Trophoblast cell (in vitro differentiated cells and primary cell): ENCODE data around the gene RAF1.

Experiments
- DNase-seq, 2 donors: peaks; one replicate each; pipeline ENCODE4 v3.0.0-alpha.2; 2016
- H2AFZ ChIP-seq: 2 replicates; pipeline ENCODE4 v1.6.1; 2013; ENCODE audit warnings: low read length, moderate library complexity, mild to moderate bottlenecking; ENCODE audit not compliant: insufficient read depth, poor library complexity
- H2AK5ac ChIP-seq: 2 replicates; pipeline ENCODE4 v1.6.1; 2013; ENCODE audit warnings: mild to moderate bottlenecking, low read length
- H2BK120ac ChIP-seq: 2 replicates; pipeline ENCODE4 v1.6.1; 2013; ENCODE audit warnings: low read length, mild to moderate bottlenecking, moderate library complexity; ENCODE audit not compliant: insufficient read depth, poor library complexity
- H2BK12ac ChIP-seq: 2 replicates; pipeline ENCODE4 v1.6.1; 2013; ENCODE audit warnings: mild to moderate bottlenecking, low read length, moderate library complexity
- H2BK5ac ChIP-seq: 2 replicates; pipeline ENCODE4 v1.6.1; 2013; ENCODE audit warnings: low read length, low read depth, moderate library complexity, mild to moderate bottlenecking; ENCODE audit not compliant: poor library complexity
- H3K14ac ChIP-seq: 2 replicates; pipeline ENCODE4 v1.6.1; 2013; ENCODE audit warnings: mild to moderate bottlenecking, low read length
- H3K18ac ChIP-seq: 2 replicates; pipeline ENCODE4 v1.6.1; 2013; ENCODE audit warnings: mild to moderate bottlenecking, low read length
- H3K23ac ChIP-seq: 2 replicates; pipeline ENCODE4 v1.6.1; 2013; ENCODE audit warnings: low read length
- H3K27ac ChIP-seq: 2 replicates; pipeline ENCODE4 v1.5.1; 2013; ENCODE audit warnings: low read depth, mild to moderate bottlenecking, inconsistent platforms, low read length, moderate library complexity
- H3K27me3 ChIP-seq: 2 replicates; pipeline ENCODE4 v1.6.1; 2013; ENCODE audit warnings: inconsistent platforms, mild to moderate bottlenecking, low read length, moderate library complexity; ENCODE audit not compliant: insufficient read depth
- H3K36me3 ChIP-seq, 2 experiments: 1 replicate in 1 of 2; 2 replicates in 1 of 2; pipeline ENCODE4 v1.6.1; 2013; ENCODE audit warnings: low read length in 2 of 2, mild to moderate bottlenecking in 2 of 2, moderate library complexity in 1 of 2; ENCODE audit not compliant: insufficient read depth in 2 of 2, control insufficient read depth in 1 of 2
- H3K4ac ChIP-seq: 2 replicates; pipeline ENCODE4 v1.6.1; 2013; ENCODE audit warnings: low read depth, mild to moderate bottlenecking, low read length, moderate library complexity
- H3K4me1 ChIP-seq, 2 experiments: 1 replicate in 1 of 2; 2 replicates in 1 of 2; pipeline ENCODE4 v1.6.1; 2013; ENCODE audit warnings: low read length in 2 of 2, mild to moderate bottlenecking in 2 of 2, moderate library complexity in 1 of 2; ENCODE audit not compliant: insufficient read depth in 2 of 2, control insufficient read depth in 1 of 2
- H3K4me2 ChIP-seq: 2 replicates; pipeline ENCODE4 v1.6.1; 2013; ENCODE audit warnings: inconsistent platforms, mild to moderate bottlenecking, low read length, moderate library complexity
- H3K4me3 ChIP-seq: 2 replicates; pipeline ENCODE4 v1.5.1; 2013; ENCODE audit warnings: mild to moderate bottlenecking, low read depth, low read length, inconsistent platforms
- H3K79me1 ChIP-seq: one replicate; pipeline ENCODE4 v1.6.1; 2013; ENCODE audit warnings: low read length
- H3K79me2 ChIP-seq: 2 replicates; pipeline ENCODE4 v1.6.1; 2013; ENCODE audit warnings: low read length, mild to moderate bottlenecking; ENCODE audit not compliant: control insufficient read depth, insufficient read depth, poor library complexity
- H3K9ac ChIP-seq: 2 replicates; pipeline ENCODE4 v1.6.1; 2013; ENCODE audit warnings: mild to moderate bottlenecking, low read length
- H3K9me3 ChIP-seq: 2 replicates; pipeline ENCODE4 v1.6.1; 2013; ENCODE audit warnings: low read depth, mild to moderate bottlenecking, control low read depth, inconsistent platforms, low read length; ENCODE audit not compliant: insufficient read depth
- H4K12ac ChIP-seq: 2 replicates; pipeline ENCODE4 v1.6.1; 2013; ENCODE audit warnings: low read depth, mild to moderate bottlenecking, low read length, moderate library complexity
- H4K8ac ChIP-seq: 2 replicates; pipeline ENCODE4 v1.6.1; 2013; ENCODE audit warnings: low read depth, mild to moderate bottlenecking, low read length, moderate library complexity
- H4K91ac ChIP-seq: one replicate; pipeline ENCODE4 v1.6.1; 2013; ENCODE audit warnings: low read depth, mild to moderate bottlenecking, low read length, moderate library complexity
- WGBS: extraction: QIAGEN DNeasy Blood & Tissue Kit; methylation state at CpG from one replicate; pipeline ENCODE4 v1.1.7; 2013; ENCODE audit warnings: missing lambda C conversion rate; ENCODE audit not compliant: insufficient read length, insufficient coverage; ENCODE audit errors: extremely low coverage; 5-methylcytosine and 5-hydroxymethylcytosine counted together

The RAF1 gene

DNA sequence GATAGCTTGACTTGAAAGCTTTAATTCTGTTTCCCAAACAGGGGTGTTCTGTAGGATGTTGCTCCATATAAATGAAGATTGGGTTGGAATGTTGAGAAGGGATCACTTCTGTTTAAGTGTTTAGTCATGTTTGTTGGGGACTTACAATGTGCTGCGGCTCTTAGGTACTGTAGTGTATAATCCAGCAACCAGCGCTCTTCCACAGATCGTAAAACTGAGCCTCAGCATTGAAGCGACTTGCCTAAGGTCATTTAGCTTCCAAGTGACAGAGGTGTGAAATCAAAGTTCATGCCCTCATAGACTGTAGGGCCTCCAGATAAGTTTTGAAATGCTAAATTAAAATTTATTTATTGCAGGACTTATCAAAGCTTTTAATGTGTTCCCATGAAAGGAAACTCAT lies 105.2 kb downstream of the RAF1 start:
- peaks cover 2% of the 10 kb centered on the region for H3K9me3 ChIP-seq
- H4K91ac ChIP-seq: no peak overlapping the region
- DNase-seq: no peak
- peak overlapping the region; percentile 93 for H3K4ac ChIP-seq
- no peak overlapping the region for H3K9ac ChIP-seq
- no peak overlapping the region for H2BK120ac ChIP-seq
- H2BK5ac ChIP-seq: no peak overlapping the region
- WGBS: no CpG with 5 or more reads among the region's 4 CpGs
- H3K23ac ChIP-seq: peak overlapping the region; percentile 95
- no peak overlapping the region for H3K4me2 ChIP-seq
- no peak overlapping the region for H2BK12ac ChIP-seq
- H3K14ac ChIP-seq: no peak overlapping the region
- H3K4me1 ChIP-seq: peaks cover 7 to 16% of the 10 kb centered on the region in 2 experiments
- no peak overlapping the region for H2AK5ac ChIP-seq
- H4K8ac ChIP-seq: no peak overlapping the region
- no peak overlapping the region for H3K27ac ChIP-seq
- no peak overlapping the region for H3K4me3 ChIP-seq
- H3K36me3 ChIP-seq: no peaks in the 10 kb centered on the region
- peaks cover 10% of the 10 kb centered on the region for H3K79me1 ChIP-seq
- H4K12ac ChIP-seq: no peak overlapping the region
- H3K79me2 ChIP-seq: peaks cover 18% of the 10 kb centered on the region
- H3K18ac ChIP-seq: no peak overlapping the region
- no peaks in the 10 kb centered on the region for H3K27me3 ChIP-seq
- no peak overlapping the region for H2AFZ ChIP-seq

- peak overlapping the region; percentile 97 for H3K9ac ChIP-seq
- peak overlapping the region; percentile 99 for H3K18ac ChIP-seq
- H2BK12ac ChIP-seq: no peak overlapping the region
- H3K14ac ChIP-seq: peak overlapping the region; percentile 100
- H2AFZ ChIP-seq: peak overlapping the region; percentile 89
- H2BK5ac ChIP-seq: peak overlapping the region; percentile 96
- H2BK120ac ChIP-seq: peak overlapping the region; percentile 97
- peak overlapping the region; percentile 99 for H4K8ac ChIP-seq
- peak overlapping the region; percentile 78 for H3K4me2 ChIP-seq
- peak overlapping the region; percentile 93 for H3K27ac ChIP-seq
- H3K23ac ChIP-seq: no peak overlapping the region
- H3K27me3 ChIP-seq: no peaks in the 10 kb centered on the region
- H3K79me1 ChIP-seq: peaks cover 10% of the 10 kb centered on the region
- peaks cover 18% of the 10 kb centered on the region for H3K79me2 ChIP-seq
- peak overlapping the region; percentile 100 for H3K4me3 ChIP-seq
- peak overlapping the region; percentile 64 for H2AK5ac ChIP-seq
- H3K4me1 ChIP-seq: peaks cover 5 to 10% of the 10 kb centered on the region in 2 experiments
- H4K12ac ChIP-seq: peak overlapping the region; percentile 100
- H3K36me3 ChIP-seq: no peaks in the 10 kb centered on the region
- H4K91ac ChIP-seq: peak overlapping the region; percentile 95
- H3K4ac ChIP-seq: peak overlapping the region; percentile 91
- WGBS: no CpG with 5 or more reads among the region's 18 CpGs
- H3K9me3 ChIP-seq: peaks cover 2% of the 10 kb centered on the region
- peak; percentile 12 to 59 for DNase-seq
These were observed 106.3 kb downstream of the RAF1 start for GRCh38 chr3:12557473-12558100.

- H3K18ac ChIP-seq: peak within 1 kb of the TSS; percentile 99
- H4K12ac ChIP-seq: peak within 1 kb of the TSS; percentile 100
- no peak within 1 kb of the TSS for H3K23ac ChIP-seq
- peak within 1 kb of the TSS; percentile 95 for H4K91ac ChIP-seq
- peaks cover 3 to 4% of the 10 kb centered on the region in 2 experiments for H3K4me1 ChIP-seq
- H3K79me2 ChIP-seq: peaks cover 14% of the 10 kb centered on the region
- peak; percentile 86 to 95 for DNase-seq
- peak within 1 kb of the TSS; percentile 100 for H3K4me3 ChIP-seq
- no CpG with 5 or more reads among the region's 77 CpGs for WGBS
- H3K9ac ChIP-seq: peak within 1 kb of the TSS; percentile 97
- H3K4me2 ChIP-seq: peak within 1 kb of the TSS; percentile 78
- peak within 1 kb of the TSS; percentile 93 for H3K27ac ChIP-seq
- no peaks in the 10 kb centered on the region for H3K36me3 ChIP-seq
- H2BK12ac ChIP-seq: peak within 1 kb of the TSS; percentile 40
- H3K9me3 ChIP-seq: peaks cover 2% of the 10 kb centered on the region
- H3K14ac ChIP-seq: peak within 1 kb of the TSS; percentile 100
- peak within 1 kb of the TSS; percentile 96 for H2BK5ac ChIP-seq
- H3K79me1 ChIP-seq: peaks cover 10% of the 10 kb centered on the region
- peak within 1 kb of the TSS; percentile 99 for H4K8ac ChIP-seq
- no peaks in the 10 kb centered on the region for H3K27me3 ChIP-seq
- peak within 1 kb of the TSS; percentile 64 for H2AK5ac ChIP-seq
- H3K4ac ChIP-seq: peak within 1 kb of the TSS; percentile 91
- peak within 1 kb of the TSS; percentile 89 for H2AFZ ChIP-seq
- H2BK120ac ChIP-seq: peak within 1 kb of the TSS; percentile 97
These were observed 107.0 kb downstream of the RAF1 start, which contains the start of gene MKRN2 for GRCh38 chr3:12556690-12557472. TSS of gene MKRN2 (plus strand) at chr3:12557087. CDS start at chr3:12557151, 64 bp downstream.

- Histone ChIP-seq H3K4ac (no peak overlapping the region), H2AK5ac (no peak overlapping the region), H3K79me2 (peaks cover 13% of the 10 kb centered on the region), H3K4me3 (peak overlapping the region; percentile 71), H4K12ac (peak overlapping the region; percentile 31), H3K9me3 (peaks cover 2% of the 10 kb centered on the region), H4K8ac (peak overlapping the region; percentile 82), H3K36me3 (no peaks in the 10 kb centered on the region), H2BK12ac (no peak overlapping the region), H2BK120ac (peak overlapping the region; percentile 36), H3K4me2 (peak overlapping the region; percentile 78), H3K9ac (peak overlapping the region; percentile 68), H3K79me1 (peaks cover 10% of the 10 kb centered on the region), H2BK5ac (peak overlapping the region; percentile 42), H3K14ac (peak overlapping the region; percentile 4), H3K23ac (no peak overlapping the region), H3K27me3 (no peaks in the 10 kb centered on the region), H4K91ac (peak overlapping the region; percentile 58), H3K4me1 (peaks cover 3% of the 10 kb centered on the region in 2 experiments), H2AFZ (peak overlapping the region; percentile 86), H3K27ac (no peak overlapping the region), H3K18ac (peak overlapping the region; percentile 54)
- no CpG with 5 or more reads among the region's 8 CpGs for WGBS
- DNase-seq: no peak
These were observed 107.6 kb downstream of the RAF1 start for GRCh38 chr3:12556314-12556689.
